SK-N-SH (cell line): ENCODE results near the gene GUCY1A2. TPM values are rescaled to one million over a fixed set of nuclear protein-coding genes. Genes with fewer than 3 reads are reported as not detected.
"Not testable (repeated sequence)": the region's sequence is repeated elsewhere in the genome, so short reads cannot be mapped to it uniquely, and the experiment has no call there.

Experiments
- CTCF ChIA-PET: fragments of 300-600, 350-600 bp; formaldehyde crosslinking; extraction: SDS; loops from one replicate; lab custom pipeline; 2021; lab: Yijun Ruan, JAX
- POLR2A ChIA-PET: fragments of 350-600 bp; sonication (Branson Sonifier 250); formaldehyde crosslinking; extraction: SDS; loops from one replicate; lab custom pipeline; 2020; ENCODE audit warnings: antibody characterized with exemption, inconsistent platforms; lab: Yijun Ruan, JAX
- DNase-seq: peaks from one replicate; pipeline ENCODE4 v3.0.0; 2012
- H2AFZ ChIP-seq: fragments of 200-600 bp; sonication (generic); 2 replicates; pipeline ENCODE4 v1.8.1; 2016; ENCODE audit warnings: antibody characterized with exemption, mild to moderate bottlenecking, low read depth
- H3F3A ChIP-seq: fragments of 200-600 bp; sonication (generic); replicated peaks from 2 replicates; pipeline ENCODE3; 2016; ENCODE audit warnings: antibody characterized with exemption, mild to moderate bottlenecking; ENCODE audit not compliant: insufficient read depth
- H3K27ac ChIP-seq, 2 experiments: fragments of 200-500 bp in 1 of 2; fragments of 200-600 bp in 1 of 2; sonication (Bioruptor generic) in 1 of 2; sonication (generic), shearing (Covaris generic) in 1 of 2; 2 replicates each; pipeline versions ENCODE4 v1.5.1 to v1.6.1; 2014 to 2016; ENCODE audit warnings: low read depth in 2 of 2, inconsistent platforms in 1 of 2, low read length in 1 of 2, mild to moderate bottlenecking in 1 of 2, mixed read lengths in 1 of 2
- H3K27me3 ChIP-seq: fragments of 200-600 bp; sonication (generic), shearing (Covaris generic); 2 replicates; pipeline ENCODE4 v1.6.1; 2016; ENCODE audit warnings: mixed run types; ENCODE audit not compliant: insufficient read depth
- H3K36me3 ChIP-seq, 2 experiments: fragments of 200-500 bp in 1 of 2; fragments of 200-600 bp in 1 of 2; sonication (Bioruptor generic) in 1 of 2; sonication (generic) in 1 of 2; replicated peaks in 1 of 2; 2 replicates each; pipeline versions ENCODE3 to v1.5.1; 2014 to 2016; ENCODE audit warnings: low read length in 1 of 2, mild to moderate bottlenecking in 1 of 2; ENCODE audit not compliant: insufficient read depth in 2 of 2, control insufficient read depth in 1 of 2
- H3K4me1 ChIP-seq, 2 experiments: fragments of 200-500 bp in 1 of 2; fragments of 200-600 bp in 1 of 2; sonication (Bioruptor generic) in 1 of 2; sonication (generic), shearing (Covaris generic) in 1 of 2; 2 replicates each; pipeline versions ENCODE4 v1.5.1 to v1.6.1; 2014 to 2016; ENCODE audit warnings: low read depth in 1 of 2, low read length in 1 of 2, mixed run types in 1 of 2; ENCODE audit not compliant: insufficient read depth in 2 of 2, control insufficient read depth in 1 of 2
- H3K4me2 ChIP-seq: fragments of 200-600 bp; sonication (generic), shearing (Covaris generic); 2 replicates; pipeline ENCODE4 v1.6.1; 2017; ENCODE audit warnings: mixed run types
- H3K4me3 ChIP-seq, 2 experiments: fragments of 200-500 bp in 1 of 2; fragments of 200-600 bp in 1 of 2; sonication (Bioruptor generic) in 1 of 2; sonication (generic), shearing (Covaris generic) in 1 of 2; 2 replicates each; pipeline versions ENCODE4 v1.5.1 to v1.8.1; 2014 to 2016; ENCODE audit warnings: low read depth in 2 of 2, inconsistent platforms in 1 of 2, low read length in 1 of 2, mild to moderate bottlenecking in 1 of 2, mixed read lengths in 1 of 2, moderate library complexity in 1 of 2
- H3K79me2 ChIP-seq: fragments of 200-600 bp; sonication (generic); 2 replicates; pipeline ENCODE4 v1.8.1; 2017; ENCODE audit warnings: mild to moderate bottlenecking; ENCODE audit not compliant: insufficient read depth
- H3K9ac ChIP-seq: fragments of 200-600 bp; sonication (generic); 2 replicates; pipeline ENCODE4 v1.6.1; 2017; ENCODE audit warnings: mixed run types
- H3K9me2 ChIP-seq: fragments of 200-600 bp; sonication (generic); 2 replicates; pipeline ENCODE4 v1.6.1; 2017; ENCODE audit warnings: mixed run types
- H3K9me3 ChIP-seq: fragments of 200-600 bp; sonication (generic); 2 replicates; pipeline ENCODE4 v1.6.1; 2017; ENCODE audit warnings: mixed run types, mild to moderate bottlenecking, moderate library complexity
- H4K20me1 ChIP-seq: fragments of 200-600 bp; sonication (generic); 2 replicates; pipeline ENCODE4 v1.6.1; 2017; ENCODE audit warnings: mild to moderate bottlenecking, mixed run types; ENCODE audit not compliant: insufficient read depth
- ELF1 ChIP-seq: IDR thresholded peaks from 2 replicates; pipeline ENCODE4 v1.4.0; 2012
- EZH2phosphoT487 ChIP-seq: fragments of 200-600 bp; sonication (generic); IDR thresholded peaks from 2 replicates; pipeline ENCODE4 v1.6.1; 2017; ENCODE audit warnings: low read depth, mixed run types, mild to moderate bottlenecking, antibody characterized with exemption, moderate library complexity, borderline replicate concordance
- FOXJ3 ChIP-seq: sonication (generic); formaldehyde crosslinking; IDR thresholded peaks from 2 replicates; pipeline ENCODE4 v1.5.1; 2020; ENCODE audit warnings: mild to moderate bottlenecking, missing genetic modification reagents
- JUND ChIP-seq: IDR thresholded peaks from 2 replicates; pipeline ENCODE4 v1.4.0; 2012
- MEF2A ChIP-seq: IDR thresholded peaks from 2 replicates; pipeline ENCODE4 v1.4.0; 2012; ENCODE audit warnings: low read depth, borderline replicate concordance
- MXI1 ChIP-seq: IDR thresholded peaks from 2 replicates; pipeline ENCODE4 v1.6.1; 2012; ENCODE audit warnings: mild to moderate bottlenecking, low read depth, low read length, improper control_type of control experiment
- NRF1 ChIP-seq: IDR thresholded peaks from 2 replicates; pipeline ENCODE4 v1.6.1; 2012; ENCODE audit warnings: low read depth, mild to moderate bottlenecking, low read length
- POLR2AphosphoS5 ChIP-seq: IDR thresholded peaks from 2 replicates; pipeline ENCODE4 v1.6.1; 2012; ENCODE audit warnings: low read depth, low read length
- RAD21 ChIP-seq: IDR thresholded peaks from 2 replicates; pipeline ENCODE4 v1.6.1; 2012; ENCODE audit warnings: mild to moderate bottlenecking, low read length
- RCOR1 ChIP-seq: fragments of 150-350 bp; IDR thresholded peaks from 2 replicates; pipeline ENCODE4 v1.6.1; 2017; ENCODE audit warnings: antibody characterized with exemption, low read length
- SMC3 ChIP-seq: IDR thresholded peaks from 2 replicates; pipeline ENCODE4 v1.6.1; 2012; ENCODE audit warnings: low read depth, low read length, improper control_type of control experiment
- TCF12 ChIP-seq: IDR thresholded peaks from 2 replicates; pipeline ENCODE4 v1.4.0; 2012
- WGBS: methylation state at CpG from one replicate; pipeline ENCODE4 v1.1.6; 2017; ENCODE audit warnings: low lambda C conversion rate; 5-methylcytosine and 5-hydroxymethylcytosine counted together
- polyA plus RNA-seq, 3 experiments: library from polyadenylated mRNA; depleted of rRNA; stranded (reverse); fragments of >200 nt; gene quantifications; 2 replicates each; pipeline ENCODE4 v1.2.3, GENCODE V29; 2012
- TF ChIP-seq, protein P1 (sequence below): IDR thresholded peaks from 2 replicates; pipeline ENCODE4 v1.4.0; 2012; ENCODE audit warnings: low read depth
- TF ChIP-seq, protein P2 (sequence below): IDR thresholded peaks from 2 replicates; pipeline ENCODE4 v1.4.0; 2012; ENCODE audit warnings: low read depth, borderline replicate concordance

GUCY1A2 gene
- polyA plus RNA-seq, 1 of the 3 experiments (the other 2 are of a cell fraction) = 0.26 TPM

DNA sequence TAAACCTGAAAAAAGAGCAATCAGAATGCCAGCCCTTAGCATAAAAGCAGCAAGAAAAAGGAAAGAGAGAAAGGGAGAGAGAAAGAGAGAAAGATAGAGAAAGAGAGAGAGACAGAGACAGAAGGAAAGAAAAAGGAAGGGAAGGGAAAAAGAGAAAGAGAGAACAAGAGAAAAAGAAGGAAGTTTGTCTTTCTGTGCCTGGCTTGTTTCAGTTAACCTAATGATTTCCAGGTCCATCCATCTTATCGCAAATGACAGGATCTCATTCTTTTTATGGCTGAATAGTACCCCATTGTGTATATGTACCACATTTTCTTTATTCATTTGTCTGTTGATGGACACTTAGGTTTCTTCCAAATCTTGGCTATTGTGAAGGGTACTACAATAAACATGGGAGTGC, 230.8 kb downstream of the GUCY1A2 start:
- Histone ChIP-seq H3K27ac (no peak overlapping the region), H4K20me1 (no peaks in the 10 kb centered on the region), H3K79me2 (no peaks in the 10 kb centered on the region), H3K4me3 (no peak overlapping the region), H3K9me2 (no peaks in the 10 kb centered on the region), H3K9me3 (peaks cover 4% of the 10 kb centered on the region; the same call in 1 of the 2 replicates), H3K36me3 (no peaks in the 10 kb centered on the region), H2AFZ (no peak overlapping the region), H3F3A (no peaks in the 10 kb centered on the region), H3K4me2 (no peak overlapping the region), H3K27me3 (no peaks in the 10 kb centered on the region), H3K4me1 (no peaks in the 10 kb centered on the region), H3K9ac (no peak overlapping the region)
- 50% methylated on average over 1 of the region's 1 CpG for WGBS
- no peak for DNase-seq
- CTCF ChIA-PET = no interaction called here
- POLR2A ChIA-PET = no interaction called here
- TF ChIP-seq JUND = no peak
- no peak for TF ChIP-seq EZH2phosphoT487
- TF ChIP-seq NRF1 = no peak
- no peak for TF ChIP-seq SMC3
- TF ChIP-seq RAD21 = no peak
- no peak for TF ChIP-seq ELF1
- no peak for TF ChIP-seq FOXJ3 (CRISPR knock-in tag)
- TF ChIP-seq, protein P1, sequence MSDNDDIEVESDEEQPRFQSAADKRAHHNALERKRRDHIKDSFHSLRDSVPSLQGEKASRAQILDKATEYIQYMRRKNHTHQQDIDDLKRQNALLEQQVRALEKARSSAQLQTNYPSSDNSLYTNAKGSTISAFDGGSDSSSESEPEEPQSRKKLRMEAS = no peak
- TF ChIP-seq TCF12 = no peak
- TF ChIP-seq MEF2A = no peak
- TF ChIP-seq POLR2AphosphoS5 = no peak
- TF ChIP-seq MXI1 = no peak
- TF ChIP-seq, protein P2, sequence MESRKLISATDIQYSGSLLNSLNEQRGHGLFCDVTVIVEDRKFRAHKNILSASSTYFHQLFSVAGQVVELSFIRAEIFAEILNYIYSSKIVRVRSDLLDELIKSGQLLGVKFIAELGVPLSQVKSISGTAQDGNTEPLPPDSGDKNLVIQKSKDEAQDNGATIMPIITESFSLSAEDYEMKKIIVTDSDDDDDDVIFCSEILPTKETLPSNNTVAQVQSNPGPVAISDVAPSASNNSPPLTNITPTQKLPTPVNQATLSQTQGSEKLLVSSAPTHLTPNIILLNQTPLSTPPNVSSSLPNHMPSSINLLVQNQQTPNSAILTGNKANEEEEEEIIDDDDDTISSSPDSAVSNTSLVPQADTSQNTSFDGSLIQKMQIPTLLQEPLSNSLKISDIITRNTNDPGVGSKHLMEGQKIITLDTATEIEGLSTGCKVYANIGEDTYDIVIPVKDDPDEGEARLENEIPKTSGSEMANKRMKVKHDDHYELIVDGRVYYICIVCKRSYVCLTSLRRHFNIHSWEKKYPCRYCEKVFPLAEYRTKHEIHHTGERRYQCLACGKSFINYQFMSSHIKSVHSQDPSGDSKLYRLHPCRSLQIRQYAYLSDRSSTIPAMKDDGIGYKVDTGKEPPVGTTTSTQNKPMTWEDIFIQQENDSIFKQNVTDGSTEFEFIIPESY = no peak

GRCh38 chr11:106785913-106786650, 232.2 kb downstream of the GUCY1A2 start:
- no peaks in the 10 kb centered on the region for H3F3A ChIP-seq
- no peaks in the 10 kb centered on the region for H4K20me1 ChIP-seq
- H3K27ac ChIP-seq = peak overlapping the region in 1 of 2 experiments; percentile 31; a peak in 1 of 4 replicates
- H3K9me2 ChIP-seq = no peaks in the 10 kb centered on the region
- H3K9me3 ChIP-seq = peaks cover 4% of the 10 kb centered on the region; the same call in 1 of the 2 replicates
- CTCF ChIA-PET = no interaction called here
- H3K4me2 ChIP-seq = no peak overlapping the region
- 30% methylated on average over 3 of the region's 3 CpGs for WGBS
- no peak for DNase-seq
- no peaks in the 10 kb centered on the region for H3K27me3 ChIP-seq
- TF ChIP-seq RCOR1 = no peak
- no peak for TF ChIP-seq SMC3
- peak; percentile 51; the same call in 1 of the 2 replicates for TF ChIP-seq MEF2A
- TF ChIP-seq, all 33 proteins: peak for 1
- POLR2A ChIA-PET = no interaction called here
- no peaks in the 10 kb centered on the region for H3K36me3 ChIP-seq
- H3K9ac ChIP-seq = no peak overlapping the region
- no peaks in the 10 kb centered on the region for H3K79me2 ChIP-seq
- no peaks in the 10 kb centered on the region for H3K4me1 ChIP-seq
- H2AFZ ChIP-seq = no peak overlapping the region
- no peak overlapping the region for H3K4me3 ChIP-seq

DNA sequence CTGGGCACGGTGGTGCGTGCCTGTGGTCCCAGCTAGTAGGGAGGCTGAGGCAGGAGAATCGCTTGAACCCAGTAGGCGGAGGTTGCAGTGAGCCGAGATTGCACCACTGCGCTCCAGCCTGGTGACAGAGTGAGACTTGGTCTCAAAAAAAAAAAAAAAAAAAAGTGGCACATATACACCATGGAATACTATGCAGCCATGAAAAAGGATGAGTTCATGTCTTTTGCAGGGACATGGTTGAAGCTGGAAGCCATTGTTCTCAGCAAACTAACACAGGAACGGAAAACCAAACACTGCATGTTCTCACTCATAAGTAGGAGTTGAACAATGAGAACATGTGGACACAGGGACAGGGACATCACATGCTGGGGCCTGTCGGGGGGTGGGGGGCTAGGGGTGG, 241.0 kb downstream of the GUCY1A2 start:
- H3K9me3 ChIP-seq, H3K4me3 ChIP-seq, H3K79me2 ChIP-seq, DNase-seq, H4K20me1 ChIP-seq, H3K9me2 ChIP-seq, H3K27ac ChIP-seq, H3K27me3 ChIP-seq, H3K4me2 ChIP-seq, H3K4me1 ChIP-seq, CTCF ChIA-PET, H2AFZ ChIP-seq, H3F3A ChIP-seq, H3K9ac ChIP-seq, POLR2A ChIA-PET, H3K36me3 ChIP-seq: not testable (repeated sequence)
- 74% methylated on average over 8 of the region's 8 CpGs for WGBS
